GM12892 (cell line): ENCODE data around the gene DHX16.

ENCODE experiments used
- POLR2A ChIP-seq: IDR thresholded peaks from 2 replicates; pipeline ENCODE4 v1.6.1; 2011; ENCODE audit warnings: low read depth, low read length, control low read depth
- POLR2AphosphoS5 ChIP-seq: IDR thresholded peaks from 2 replicates; pipeline ENCODE4 v1.6.1; 2011; ENCODE audit warnings: low read depth, low read length, control low read depth

DNA sequence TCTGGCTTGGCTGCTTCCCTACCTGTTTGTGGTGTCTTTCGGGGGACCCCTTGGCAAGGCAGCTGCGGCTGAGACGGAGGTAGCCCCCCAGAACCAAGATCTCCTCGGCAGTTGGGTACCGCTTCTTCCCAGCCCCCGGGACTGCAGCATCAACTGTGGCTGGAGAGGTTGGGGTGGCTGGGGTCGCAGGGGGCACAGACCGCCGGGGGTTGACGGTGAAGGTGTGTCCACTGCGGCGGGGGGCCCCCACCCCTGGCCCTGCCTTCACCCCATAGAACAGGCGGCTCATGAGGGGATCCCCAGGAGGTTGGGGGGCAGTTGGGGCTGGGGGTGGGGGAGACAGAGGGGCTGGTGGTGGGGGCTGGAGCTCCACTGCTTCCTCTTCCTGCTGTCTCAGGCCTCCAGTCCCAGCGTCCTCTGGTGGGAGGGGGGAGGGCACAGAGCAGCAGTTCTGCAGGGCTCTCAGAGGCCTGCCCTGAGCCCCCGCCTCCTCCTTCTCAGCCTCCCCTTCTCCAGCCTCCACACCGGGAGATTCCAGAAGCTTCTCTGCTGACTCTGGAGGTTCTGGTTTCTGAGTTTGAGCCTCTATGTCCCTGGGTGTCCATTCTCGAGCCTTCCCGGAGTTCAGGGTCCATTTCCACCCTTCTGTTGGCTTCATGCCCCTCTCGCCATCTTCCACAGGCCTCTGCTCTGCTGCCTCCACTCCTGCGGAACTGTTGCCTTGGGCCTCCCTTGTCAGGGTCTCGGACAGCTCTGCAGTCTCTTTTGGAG is 11.8 kb upstream of the DHX16 start:
- no peak; the same call in 1 of the 2 replicates for TF ChIP-seq POLR2A
- TF ChIP-seq POLR2AphosphoS5: 0 out of 2 replicates have a peak, but pooled peaks have one; percentile 23
